ENCODE results near the gene SCCPDH. TPM values are rescaled to one million over a fixed set of nuclear protein-coding genes. Genes with fewer than 3 reads are reported as not detected.

The SCCPDH gene
- polyA plus RNA-seq, 2 of the 4 experiments (the other 2 are of a cell fraction), result 49.3 to 59.8 TPM

- ATAC-seq (no peak), FAIRE-seq (no peak), DNase-seq (ENCODE audit: low read depth in 1 of 2, low spot score in 1 of 2) (no peak)
- H3K4me2 ChIP-seq, result no peak overlapping the region
- ChIA-PET CTCF (interaction anchor here (1.1 to 2.5 kb wide), 3 partner anchors 7 to 111 kb away, joined by 4 to 15 read pairs (median 5); no protein-coding TSS in a partner anchor), POLR2A (no interaction called here)
- TF ChIP-seq CBX8 (IDR thresholded peaks at IDR 0.05) (no peak), RARB (CRISPR knock-in tag; IDR thresholded peaks at IDR 0.05) (no peak), PBX3 (IDR thresholded peaks at IDR 0.05) (no peak), SMC3 (IDR thresholded peaks at IDR 0.05) (no peak), CHD4 (IDR thresholded peaks at IDR 0.05; ENCODE audit: borderline replicate concordance) (no peak), ZNF302 (CRISPR knock-in tag; IDR thresholded peaks at IDR 0.05) (no peak), JUNB (IDR thresholded peaks at IDR 0.05) (no peak), JUN (IDR thresholded peaks at IDR 0.05) (no peak), RAD21 (conservative IDR thresholded peaks at IDR 0.05 in 1 of 2, IDR thresholded peaks at IDR 0.05 in 1 of 2) (no peak), NPAS2 (CRISPR knock-in tag; IDR thresholded peaks at IDR 0.05; ENCODE audit: borderline replicate concordance) (no peak), RFX5 (IDR thresholded peaks at IDR 0.05) (no peak), CEBPB (IDR thresholded peaks at IDR 0.05) (no peak), REST (IDR thresholded peaks at IDR 0.05) (no peak), MAX (IDR thresholded peaks at IDR 0.05) (no peak), PHF8 (IDR thresholded peaks at IDR 0.05; ENCODE audit: borderline replicate concordance, low read depth) (no peak), MYC (IDR thresholded peaks at IDR 0.05; ENCODE audit: borderline replicate concordance, low read length) (no peak), HMGXB4 (CRISPR knock-in tag; IDR thresholded peaks at IDR 0.05; ENCODE audit: borderline replicate concordance) (no peak), POLR2A (IDR thresholded peaks at IDR 0.05; ENCODE audit: low read length) (no peak)
- no peak overlapping the region for H3K27ac ChIP-seq
- H3K4me3 ChIP-seq, result no peak overlapping the region
- no peaks in the 10 kb centered on the region for H3K4me1 ChIP-seq
- WGBS (ENCODE audit: missing lambda C conversion rate), result 71% methylated on average over 15 of the region's 15 CpGs
- H3K9me3 ChIP-seq, result no peaks in the 10 kb centered on the region
Measured at GRCh38 chr1:246681900-246682895, 42.0 kb upstream of the SCCPDH start.

- CTCF ChIA-PET, result interaction anchor here (1.0 to 1.2 kb wide), 4 partner anchors 10 to 1526 kb away, joined by 3 to 5 read pairs (median 4); no protein-coding TSS in a partner anchor
- no peak for FAIRE-seq
Measured at GRCh38 chr1:246683521-246683920, 40.7 kb upstream of the SCCPDH start.

More at GRCh38 chr1:246683521-246683920, 40.7 kb upstream of the SCCPDH start:
- DNase-seq (ENCODE audit: low read depth in 1 of 2, low spot score in 1 of 2), result no peak
- WGBS (ENCODE audit: missing lambda C conversion rate), result 70% methylated on average over 9 of the region's 9 CpGs
- no peak for TF ChIP-seq RCOR1 (IDR thresholded peaks at IDR 0.05; ENCODE audit: low read depth, low read length)
- H3K4me3 ChIP-seq, result no peak overlapping the region
- no peak overlapping the region for H3K27ac ChIP-seq
- ATAC-seq, result no peak
- POLR2A ChIA-PET, result no interaction called here
- no peak overlapping the region for H3K4me2 ChIP-seq
- H3K9me3 ChIP-seq, result no peaks in the 10 kb centered on the region
- H3K4me1 ChIP-seq, result no peaks in the 10 kb centered on the region

Measured in A549 (cell line).